ENCODE data around the gene PEAR1. TPM values are rescaled to one million over a fixed set of nuclear protein-coding genes. Genes with fewer than 3 reads are reported as not detected.

The PEAR1 gene
- total and polyA plus RNA-seq, 2 donors (not counting 1 experiment from before 2014, with no cell fraction given): 0.03 TPM; not detected in 1

GRCh38 chr1:156881663-156882062 is 11.9 kb upstream of the PEAR1 start:
- no CpG with 5 or more reads among the region's 4 CpGs for WGBS (ENCODE audit: insufficient coverage)
- intact Hi-C loops (cut with micrococcal nuclease): no loop called here
- no peak overlapping the region for H3K4me2 ChIP-seq (replicated peaks; ENCODE audit: low read depth, low read length, poor library complexity, severe bottlenecking)
- DNase-seq: no peak
- H3K4me1 Mint-ChIP-seq: no peaks in the 10 kb centered on the region
- H3K9ac ChIP-seq (ENCODE audit: low read length): no peak overlapping the region
- H3K27ac ChIP-seq (ENCODE audit: low read length in 2 of 2): no peak overlapping the region
- H3K9me3 ChIP-seq (ENCODE audit: control extremely low read depth in 1 of 3, control insufficient read depth in 2 of 3, insufficient read depth in 1 of 3, low read length in 2 of 3): no peaks in the 10 kb centered on the region
- H2AFZ ChIP-seq (ENCODE audit: insufficient read depth, low read depth, low read length, poor library complexity, severe bottlenecking): no peak overlapping the region
- H3K4me3 Mint-ChIP-seq: no peak overlapping the region
- H3K79me2 ChIP-seq (ENCODE audit: control insufficient read depth, insufficient read depth, low read length): no peaks in the 10 kb centered on the region
- H3K4me1 ChIP-seq (ENCODE audit: control insufficient read depth in 2 of 2, insufficient read depth in 2 of 2, low read length in 2 of 2): no peaks in the 10 kb centered on the region
- H4K20me1 ChIP-seq (ENCODE audit: control insufficient read depth, insufficient read depth, low read length, poor library complexity, severe bottlenecking): no peaks in the 10 kb centered on the region
- CTCF ChIA-PET: no interaction called here
- peaks cover 63% of the 10 kb centered on the region for H3K27me3 Mint-ChIP-seq
- no peaks in the 10 kb centered on the region for H3K9me3 Mint-ChIP-seq (ENCODE audit: insufficient read depth)
- H3K36me3 ChIP-seq (replicated peaks in 1 of 2; ENCODE audit: control extremely low read depth in 1 of 2, control insufficient read depth in 1 of 2, extremely low read depth in 1 of 2, insufficient read depth in 2 of 2, low read length in 1 of 2): no peaks in the 10 kb centered on the region
- H3K27me3 ChIP-seq (replicated peaks in 1 of 4; ENCODE audit: control extremely low read depth in 1 of 4, control insufficient read depth in 3 of 4, insufficient read depth in 4 of 4, low read length in 3 of 4): peaks cover 0 to 42% (median 6%) of the 10 kb centered on the region in 4 experiments
- TF ChIP-seq, protein P1, sequence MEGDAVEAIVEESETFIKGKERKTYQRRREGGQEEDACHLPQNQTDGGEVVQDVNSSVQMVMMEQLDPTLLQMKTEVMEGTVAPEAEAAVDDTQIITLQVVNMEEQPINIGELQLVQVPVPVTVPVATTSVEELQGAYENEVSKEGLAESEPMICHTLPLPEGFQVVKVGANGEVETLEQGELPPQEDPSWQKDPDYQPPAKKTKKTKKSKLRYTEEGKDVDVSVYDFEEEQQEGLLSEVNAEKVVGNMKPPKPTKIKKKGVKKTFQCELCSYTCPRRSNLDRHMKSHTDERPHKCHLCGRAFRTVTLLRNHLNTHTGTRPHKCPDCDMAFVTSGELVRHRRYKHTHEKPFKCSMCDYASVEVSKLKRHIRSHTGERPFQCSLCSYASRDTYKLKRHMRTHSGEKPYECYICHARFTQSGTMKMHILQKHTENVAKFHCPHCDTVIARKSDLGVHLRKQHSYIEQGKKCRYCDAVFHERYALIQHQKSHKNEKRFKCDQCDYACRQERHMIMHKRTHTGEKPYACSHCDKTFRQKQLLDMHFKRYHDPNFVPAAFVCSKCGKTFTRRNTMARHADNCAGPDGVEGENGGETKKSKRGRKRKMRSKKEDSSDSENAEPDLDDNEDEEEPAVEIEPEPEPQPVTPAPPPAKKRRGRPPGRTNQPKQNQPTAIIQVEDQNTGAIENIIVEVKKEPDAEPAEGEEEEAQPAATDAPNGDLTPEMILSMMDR (IDR thresholded peaks at IDR 0.05): no peak
- TF ChIP-seq EZH2 (IDR thresholded peaks at IDR 0.05; ENCODE audit: borderline replicate concordance, insufficient read depth, low read depth, low read length, poor library complexity, severe bottlenecking): no peak
- ATAC-seq (ENCODE audit: low read depth): no peak
- no peak overlapping the region for H3K4me3 ChIP-seq (ENCODE audit: control extremely low read depth in 1 of 5, extremely low read depth in 1 of 5, insufficient read depth in 1 of 5, low read depth in 2 of 5, low read length in 4 of 5)
- POLR2A ChIA-PET: no interaction called here
- no peak overlapping the region for H3K27ac Mint-ChIP-seq

GRCh38 chr1:156882543-156882942 is 11.0 kb upstream of the PEAR1 start:
- Histone ChIP-seq H3K27me3 (replicated peaks in 1 of 4; ENCODE audit: control extremely low read depth in 1 of 4, control insufficient read depth in 3 of 4, insufficient read depth in 4 of 4, low read length in 3 of 4) (peaks cover 0 to 41% (median 6%) of the 10 kb centered on the region in 4 experiments), H3K4me3 (ENCODE audit: control extremely low read depth in 1 of 5, extremely low read depth in 1 of 5, insufficient read depth in 1 of 5, low read depth in 2 of 5, low read length in 4 of 5) (no peak overlapping the region), H3K4me2 (replicated peaks; ENCODE audit: low read depth, low read length, poor library complexity, severe bottlenecking) (no peak overlapping the region), H3K4me1 (ENCODE audit: control insufficient read depth in 2 of 2, insufficient read depth in 2 of 2, low read length in 2 of 2) (no peaks in the 10 kb centered on the region), H3K27ac (ENCODE audit: low read length in 2 of 2) (no peak overlapping the region), H3K9ac (ENCODE audit: low read length) (no peak overlapping the region), H4K20me1 (ENCODE audit: control insufficient read depth, insufficient read depth, low read length, poor library complexity, severe bottlenecking) (no peaks in the 10 kb centered on the region), H3K36me3 (replicated peaks in 1 of 2; ENCODE audit: control extremely low read depth in 1 of 2, control insufficient read depth in 1 of 2, extremely low read depth in 1 of 2, insufficient read depth in 2 of 2, low read length in 1 of 2) (no peaks in the 10 kb centered on the region), H3K9me3 (ENCODE audit: control extremely low read depth in 1 of 3, control insufficient read depth in 2 of 3, insufficient read depth in 1 of 3, low read length in 2 of 3) (no peaks in the 10 kb centered on the region), H2AFZ (ENCODE audit: insufficient read depth, low read depth, low read length, poor library complexity, severe bottlenecking) (no peak overlapping the region), H3K79me2 (ENCODE audit: control insufficient read depth, insufficient read depth, low read length) (no peaks in the 10 kb centered on the region)
- Mint-ChIP-seq H3K4me1 (no peaks in the 10 kb centered on the region), H3K9me3 (ENCODE audit: insufficient read depth) (no peaks in the 10 kb centered on the region), H3K27ac (no peak overlapping the region), H3K27me3 (peaks cover 66% of the 10 kb centered on the region), H3K4me3 (no peak overlapping the region)
- intact Hi-C loops (cut with micrococcal nuclease): no loop called here
- 85% methylated on average over 2 of the region's 3 CpGs for WGBS (ENCODE audit: insufficient coverage)
- ATAC-seq (ENCODE audit: low read depth) (no peak), DNase-seq (no peak)
- TF ChIP-seq EZH2 (IDR thresholded peaks at IDR 0.05; ENCODE audit: borderline replicate concordance, insufficient read depth, low read depth, low read length, poor library complexity, severe bottlenecking): no peak
- TF ChIP-seq, protein P1 (IDR thresholded peaks at IDR 0.05): no peak
- ChIA-PET CTCF (no interaction called here), POLR2A (no interaction called here)

All from B cell (primary cell).